ENCODE results near the gene SPEF2.

Gene SPEF2

GRCh38 chr5:35789732-35790456 lies 172.2 kb downstream of the SPEF2 start:
- no peak for DNase-seq

GRCh38 chr5:35790457-35790822 lies 172.8 kb downstream of the SPEF2 start:
- no peak for DNase-seq

- no peak for DNase-seq
These were observed 176.6 kb downstream of the SPEF2 start for GRCh38 chr5:35794328-35794619.

- DNase-seq, result no peak
These were observed 177.2 kb downstream of the SPEF2 start for GRCh38 chr5:35794684-35795375.

GRCh38 chr5:35799181-35799580 lies 181.5 kb downstream of the SPEF2 start:
- no peak for DNase-seq

GRCh38 chr5:35799753-35800152 lies 182.1 kb downstream of the SPEF2 start:
- no peak for DNase-seq

GRCh38 chr5:35803191-35803651 lies 185.6 kb downstream of the SPEF2 start:
- DNase-seq, result peak; percentile 74 to 75

GRCh38 chr5:35804201-35804653 lies 186.6 kb downstream of the SPEF2 start:
- DNase-seq, result no peak

GRCh38 chr5:35804841-35805240 lies 187.2 kb downstream of the SPEF2 start:
- no peak for DNase-seq

GRCh38 chr5:35810601-35811000 lies 192.9 kb downstream of the SPEF2 start:
- no peak for DNase-seq

- no peak for DNase-seq
These were observed 193.6 kb downstream of the SPEF2 start for GRCh38 chr5:35811108-35811741.

- DNase-seq, result no peak
These were observed 195.9 kb downstream of the SPEF2 start for GRCh38 chr5:35813521-35813920.

GRCh38 chr5:35815089-35815936 lies 197.7 kb downstream of the SPEF2 start:
- DNase-seq, result peak; percentile 29 to 36

- DNase-seq, result no peak
These were observed 199.3 kb downstream of the SPEF2 start for GRCh38 chr5:35816881-35817521.

- DNase-seq, result no peak
These were observed 201.4 kb downstream of the SPEF2 start for GRCh38 chr5:35819026-35819425.

- no peak for DNase-seq
These were observed 202.0 kb downstream of the SPEF2 start for GRCh38 chr5:35819668-35820067.

GRCh38 chr5:35820735-35821134 lies 203.1 kb downstream of the SPEF2 start:
- DNase-seq, result no peak

GRCh38 chr5:35821513-35821912 lies 203.8 kb downstream of the SPEF2 start:
- DNase-seq, result no peak

GRCh38 chr5:35822511-35822910 lies 204.8 kb downstream of the SPEF2 start:
- DNase-seq, result no peak

GRCh38 chr5:35823347-35824098 lies 205.9 kb downstream of the SPEF2 start:
- no peak for DNase-seq

GRCh38 chr5:35826056-35826455 lies 208.4 kb downstream of the SPEF2 start:
- no peak for DNase-seq

- DNase-seq, result no peak
These were observed 208.9 kb downstream of the SPEF2 start for GRCh38 chr5:35826554-35826953.
